C4-2B (cell line): Measurements from ENCODE around the gene LANCL3.

Experiments used
- H3K27ac ChIP-seq: fragments of 450-650 bp; 2 replicates; pipeline ENCODE4 v1.5.1; 2017
- ZFX ChIP-seq: fragments of 450-650 bp; IDR thresholded peaks from 2 replicates; pipeline ENCODE4 v1.6.1; 2017
- TF ChIP-seq, protein P1 (sequence below): fragments of 450-650 bp; conservative IDR thresholded peaks from 2 replicates; pipeline ENCODE4 v1.5.1; 2017; ENCODE audit warnings: mild to moderate bottlenecking

LANCL3 gene

DNA sequence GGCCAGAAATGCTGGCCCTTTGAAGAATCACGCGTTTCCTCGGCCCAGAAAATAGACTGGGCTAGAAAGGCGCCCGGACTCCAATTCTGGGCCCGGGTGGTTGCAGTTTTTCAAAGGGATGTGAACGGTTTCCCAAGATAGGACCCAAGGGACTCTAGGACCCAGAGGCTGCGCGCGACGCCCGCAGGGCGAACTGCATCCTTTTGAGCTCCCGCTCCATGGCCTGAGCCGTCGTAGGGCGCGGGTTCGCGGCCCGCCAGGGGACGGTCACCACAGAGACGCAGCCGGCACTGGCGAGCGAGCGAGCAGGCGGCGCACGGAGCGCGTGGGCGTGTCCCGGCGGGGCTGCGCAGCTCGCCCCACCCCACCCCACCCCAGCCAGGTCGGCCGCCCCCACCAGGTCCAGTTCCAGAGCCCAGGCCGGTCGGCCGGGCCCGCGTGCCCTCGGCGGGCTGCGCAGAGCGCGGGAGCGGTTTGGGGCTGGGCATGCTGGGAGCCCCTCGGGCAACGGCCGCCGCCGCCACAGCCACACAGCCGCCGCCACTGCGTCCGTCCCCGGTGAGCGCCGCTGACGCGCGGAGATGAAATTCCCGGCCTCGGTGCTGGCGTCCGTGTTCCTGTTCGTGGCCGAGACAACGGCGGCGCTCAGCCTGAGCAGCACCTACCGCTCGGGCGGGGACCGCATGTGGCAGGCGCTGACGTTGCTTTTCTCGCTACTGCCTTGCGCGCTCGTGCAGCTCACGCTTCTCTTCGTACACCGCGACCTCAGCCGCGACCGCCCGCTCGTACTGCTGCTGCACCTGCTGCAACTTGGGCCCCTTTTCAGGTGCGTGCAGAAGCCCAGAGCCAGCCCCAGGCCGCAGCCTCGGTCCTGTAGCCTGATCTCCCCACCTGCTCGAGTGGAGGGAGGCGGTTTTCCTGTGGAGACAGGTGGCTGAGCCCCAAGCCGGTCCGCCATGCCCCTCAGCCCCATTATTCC, 114.2 kb downstream of the LANCL3 start, which contains the start of gene XK:
XK (plus strand) TSS at position 411 of the 979 bp plus-strand sequence; CDS start at position 582, 171 bp downstream.
- no peak within 1 kb of the TSS for H3K27ac ChIP-seq
- no peak for TF ChIP-seq ZFX
- TF ChIP-seq, protein P1, sequence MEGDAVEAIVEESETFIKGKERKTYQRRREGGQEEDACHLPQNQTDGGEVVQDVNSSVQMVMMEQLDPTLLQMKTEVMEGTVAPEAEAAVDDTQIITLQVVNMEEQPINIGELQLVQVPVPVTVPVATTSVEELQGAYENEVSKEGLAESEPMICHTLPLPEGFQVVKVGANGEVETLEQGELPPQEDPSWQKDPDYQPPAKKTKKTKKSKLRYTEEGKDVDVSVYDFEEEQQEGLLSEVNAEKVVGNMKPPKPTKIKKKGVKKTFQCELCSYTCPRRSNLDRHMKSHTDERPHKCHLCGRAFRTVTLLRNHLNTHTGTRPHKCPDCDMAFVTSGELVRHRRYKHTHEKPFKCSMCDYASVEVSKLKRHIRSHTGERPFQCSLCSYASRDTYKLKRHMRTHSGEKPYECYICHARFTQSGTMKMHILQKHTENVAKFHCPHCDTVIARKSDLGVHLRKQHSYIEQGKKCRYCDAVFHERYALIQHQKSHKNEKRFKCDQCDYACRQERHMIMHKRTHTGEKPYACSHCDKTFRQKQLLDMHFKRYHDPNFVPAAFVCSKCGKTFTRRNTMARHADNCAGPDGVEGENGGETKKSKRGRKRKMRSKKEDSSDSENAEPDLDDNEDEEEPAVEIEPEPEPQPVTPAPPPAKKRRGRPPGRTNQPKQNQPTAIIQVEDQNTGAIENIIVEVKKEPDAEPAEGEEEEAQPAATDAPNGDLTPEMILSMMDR, result no peak

DNA sequence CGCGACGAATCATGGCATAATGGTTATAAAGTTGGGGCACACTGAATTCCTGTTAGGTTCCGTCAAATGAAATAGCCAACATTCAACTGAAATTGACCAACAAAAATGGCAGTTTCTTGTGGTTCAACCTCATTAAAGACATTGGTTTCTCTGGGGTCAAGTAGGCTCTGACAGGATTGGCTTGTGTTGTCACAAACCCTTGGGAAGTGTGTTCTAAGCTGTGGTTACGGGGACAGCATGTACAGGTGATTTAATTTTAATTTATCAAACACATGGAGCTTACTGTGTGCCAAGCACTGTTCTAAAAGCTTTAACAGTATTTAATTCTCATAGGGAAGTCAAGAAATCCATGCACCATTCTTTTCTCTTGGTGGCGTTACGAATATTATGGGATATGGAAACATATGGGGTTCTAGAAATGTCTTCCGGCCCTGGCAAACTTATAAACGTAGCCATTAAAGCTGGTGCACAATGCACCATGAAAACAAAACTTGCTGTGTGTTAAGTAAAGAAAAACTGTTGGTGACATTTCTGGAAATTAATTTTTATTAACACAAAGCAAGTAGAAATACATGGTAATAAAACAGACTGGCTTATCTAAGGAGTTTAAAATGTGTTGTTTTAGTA, 115.0 kb downstream of the LANCL3 start:
- no peak for TF ChIP-seq ZFX
- TF ChIP-seq, protein P1, result no peak

DNA sequence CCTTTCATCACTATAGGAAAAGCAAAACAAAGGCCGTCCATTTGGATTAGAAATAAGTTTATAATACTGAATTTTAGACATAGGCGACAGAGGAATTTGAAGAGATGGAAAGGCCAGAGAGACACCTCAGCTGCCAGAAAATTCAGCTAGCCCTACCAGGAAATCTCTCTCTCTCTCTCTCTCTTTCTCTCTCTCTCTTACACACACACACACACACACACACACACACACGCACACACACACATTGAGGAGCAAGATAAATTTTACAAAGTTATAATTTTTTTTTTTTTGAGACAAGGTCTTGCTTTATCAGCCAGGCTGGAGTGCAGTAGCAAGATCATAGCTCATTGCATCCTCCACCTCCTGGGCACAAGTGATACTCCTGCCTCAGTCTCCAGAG, 115.5 kb downstream of the LANCL3 start:
- no peak for TF ChIP-seq ZFX
- TF ChIP-seq, protein P1, result no peak
- no peak overlapping the region for H3K27ac ChIP-seq

More for the DNA sequence above, 115.0 kb downstream of the LANCL3 start:
- no peak overlapping the region for H3K27ac ChIP-seq

DNA sequence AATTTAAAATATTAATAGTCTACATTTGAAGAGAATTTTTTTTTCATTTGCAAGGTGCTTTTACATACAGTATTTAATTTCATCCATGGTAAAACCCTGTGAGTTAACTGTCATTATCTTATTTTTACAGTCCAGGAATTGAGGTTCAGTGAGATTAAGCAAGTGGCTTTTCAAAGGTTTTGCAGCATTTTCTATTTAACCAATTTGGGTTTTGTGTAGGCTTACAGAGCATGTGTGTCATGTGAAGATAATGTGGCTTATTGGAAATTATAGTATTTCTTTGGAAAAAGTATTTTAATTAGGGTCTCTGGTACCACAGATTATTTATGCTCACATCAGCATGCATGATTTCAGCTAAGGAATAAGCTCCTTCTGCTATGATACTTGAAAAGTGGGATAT, 118.7 kb downstream of the LANCL3 start:
- TF ChIP-seq, protein P1, result no peak
- TF ChIP-seq ZFX, result no peak
- H3K27ac ChIP-seq, result no peak overlapping the region

DNA sequence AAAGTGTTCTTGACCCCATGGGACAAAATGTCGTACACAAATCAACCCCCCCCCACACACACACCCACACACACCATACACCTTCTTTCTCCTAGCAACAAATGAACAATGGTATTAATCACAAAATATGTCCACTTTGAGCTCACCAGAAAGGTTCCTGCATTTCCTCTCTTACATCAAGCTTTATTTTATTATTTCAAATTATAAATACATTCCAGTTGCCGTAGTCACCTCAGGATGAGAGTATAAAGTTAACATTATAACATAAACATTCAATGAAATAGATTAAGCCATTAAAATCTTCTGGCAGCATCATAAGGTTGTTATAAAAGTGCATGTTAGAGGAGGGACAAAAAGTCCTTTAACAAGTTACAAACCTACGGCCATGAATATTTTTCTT, 121.5 kb downstream of the LANCL3 start:
- no peak overlapping the region for H3K27ac ChIP-seq
- no peak for TF ChIP-seq ZFX
- TF ChIP-seq, protein P1, result no peak

DNA sequence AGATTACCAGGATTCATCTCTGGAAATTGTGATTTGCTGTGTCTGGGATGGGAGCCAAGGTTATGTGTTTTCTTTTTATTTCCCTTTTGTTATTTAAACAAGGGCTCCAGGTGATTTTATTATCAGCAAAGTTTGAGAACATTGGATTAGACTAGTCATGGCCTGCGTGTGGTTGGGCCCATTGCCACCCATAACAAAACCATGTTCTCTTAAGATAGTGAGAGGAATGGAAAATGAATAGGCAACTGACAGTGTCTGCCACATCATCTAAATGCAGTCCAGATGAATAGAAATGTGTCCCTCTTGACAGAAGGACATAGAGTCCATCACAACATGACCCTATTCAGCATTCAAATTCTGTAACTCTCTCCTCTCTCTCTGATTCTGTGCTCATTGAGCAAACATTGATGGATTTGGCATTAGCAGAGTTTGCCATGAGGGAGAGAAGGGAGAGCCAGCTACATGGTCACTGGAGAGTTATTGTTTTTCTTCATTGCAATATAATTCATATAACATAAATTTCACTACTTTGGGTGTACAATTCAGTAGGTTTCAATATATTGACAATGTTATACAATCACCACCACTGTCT, 125.8 kb downstream of the LANCL3 start:
- TF ChIP-seq ZFX, result no peak
- TF ChIP-seq, protein P1, result no peak
- H3K27ac ChIP-seq, result no peak overlapping the region
